GM19455 (cell line): ENCODE data around the gene PSMF1.
"Not testable (repeated sequence)": the region's sequence is repeated elsewhere in the genome, so short reads cannot be mapped to it uniquely, and the experiment has no call there.

Experiments used
- ATAC-seq: cut with Tn5 transposase; IDR thresholded peaks from one replicate; pipeline ENCODE4 v1.9.1; 2021; ENCODE audit not compliant: unreplicated experiment

Gene PSMF1

DNA sequence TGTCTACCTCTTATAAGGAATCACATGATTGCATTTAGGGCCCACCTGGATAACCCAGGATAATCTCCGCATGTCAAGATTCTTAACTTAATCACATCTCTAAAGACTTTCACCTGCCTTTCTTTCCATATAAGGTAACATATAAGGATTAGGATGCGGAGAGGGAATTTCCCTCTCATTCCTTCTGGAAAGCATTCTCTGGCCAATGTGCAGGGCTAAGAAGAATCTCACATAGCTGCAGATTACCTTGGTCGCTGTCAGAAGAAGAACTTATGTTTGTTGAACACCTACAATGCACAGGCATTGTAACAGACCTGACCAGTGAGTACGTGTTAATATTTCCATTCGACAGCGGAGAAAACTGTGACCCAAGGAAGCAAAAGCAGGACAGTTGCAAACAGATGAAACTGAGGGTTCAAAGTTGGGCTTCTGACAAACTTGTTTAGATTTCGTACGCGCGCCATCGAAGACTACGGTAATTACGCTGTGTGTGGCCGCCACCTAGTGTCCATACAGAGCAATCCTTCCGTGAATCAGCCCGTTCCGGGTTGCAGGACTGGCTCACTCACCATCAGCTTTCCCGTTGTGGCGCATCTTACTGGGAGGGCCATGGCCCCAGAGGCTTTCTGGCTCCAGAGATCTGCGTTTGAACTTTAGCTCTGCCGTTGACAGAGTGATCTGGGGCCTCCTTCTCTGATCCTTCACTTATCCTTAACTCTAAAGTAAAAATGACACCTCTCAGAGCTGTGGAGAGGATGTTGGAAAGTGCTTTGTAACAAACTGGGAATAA, 94.4 kb downstream of the PSMF1 start:
- ATAC-seq: no peak

DNA sequence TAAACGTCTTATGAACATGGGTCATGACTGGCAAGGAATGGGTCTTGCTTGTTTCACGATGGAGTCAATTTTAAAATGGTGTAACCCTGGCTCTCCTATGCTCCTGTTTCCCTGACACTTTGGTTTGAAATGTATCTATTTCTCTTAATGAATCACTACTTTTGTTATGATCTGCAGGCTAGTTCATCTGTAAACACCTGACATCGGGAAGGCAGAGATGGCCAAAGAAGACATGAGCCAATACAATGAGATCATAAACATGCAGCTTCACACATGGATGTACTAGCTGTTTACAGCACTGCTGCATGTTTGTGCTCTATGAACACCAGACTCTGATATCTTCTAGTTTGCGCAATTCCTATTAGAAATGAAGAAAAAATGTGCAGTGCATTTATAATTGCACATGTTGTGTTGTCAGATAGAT, 96.4 kb downstream of the PSMF1 start:
- no peak for ATAC-seq

DNA sequence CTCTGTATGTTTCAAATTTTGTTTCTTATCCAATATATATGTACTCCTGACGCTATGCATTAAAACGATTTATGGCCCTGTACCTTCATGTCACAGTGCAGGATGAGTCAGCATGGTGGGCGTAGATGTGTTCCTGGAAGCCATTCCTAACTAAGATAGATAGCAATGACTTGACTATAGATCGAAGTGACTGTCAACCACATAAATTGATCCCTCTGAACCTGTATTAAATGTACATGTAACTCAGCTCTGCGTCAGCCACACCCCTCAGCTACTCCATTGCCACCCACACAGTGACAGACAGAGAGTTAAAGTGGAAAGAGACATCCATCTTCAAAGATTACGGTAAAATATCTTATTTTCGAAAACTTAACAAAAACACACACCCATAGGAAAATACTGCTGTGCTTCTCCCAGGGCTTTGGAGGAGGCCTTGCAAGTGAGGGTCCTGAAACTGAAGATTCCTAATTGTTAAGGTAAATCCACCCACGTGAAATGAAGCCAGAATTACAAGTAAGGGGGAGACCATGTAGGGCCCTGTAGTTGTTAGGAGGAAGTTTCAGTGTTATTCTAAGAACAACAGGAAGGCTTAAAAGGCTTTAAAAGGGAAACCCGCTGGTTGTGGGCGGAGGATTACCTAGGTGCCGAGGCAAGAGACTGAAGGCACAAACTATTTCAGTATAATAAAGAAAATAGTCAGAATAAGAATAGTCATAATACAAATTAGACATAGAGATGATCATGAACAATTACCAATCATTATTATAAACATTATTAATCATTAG, 97.2 kb downstream of the PSMF1 start:
- no peak for ATAC-seq

DNA sequence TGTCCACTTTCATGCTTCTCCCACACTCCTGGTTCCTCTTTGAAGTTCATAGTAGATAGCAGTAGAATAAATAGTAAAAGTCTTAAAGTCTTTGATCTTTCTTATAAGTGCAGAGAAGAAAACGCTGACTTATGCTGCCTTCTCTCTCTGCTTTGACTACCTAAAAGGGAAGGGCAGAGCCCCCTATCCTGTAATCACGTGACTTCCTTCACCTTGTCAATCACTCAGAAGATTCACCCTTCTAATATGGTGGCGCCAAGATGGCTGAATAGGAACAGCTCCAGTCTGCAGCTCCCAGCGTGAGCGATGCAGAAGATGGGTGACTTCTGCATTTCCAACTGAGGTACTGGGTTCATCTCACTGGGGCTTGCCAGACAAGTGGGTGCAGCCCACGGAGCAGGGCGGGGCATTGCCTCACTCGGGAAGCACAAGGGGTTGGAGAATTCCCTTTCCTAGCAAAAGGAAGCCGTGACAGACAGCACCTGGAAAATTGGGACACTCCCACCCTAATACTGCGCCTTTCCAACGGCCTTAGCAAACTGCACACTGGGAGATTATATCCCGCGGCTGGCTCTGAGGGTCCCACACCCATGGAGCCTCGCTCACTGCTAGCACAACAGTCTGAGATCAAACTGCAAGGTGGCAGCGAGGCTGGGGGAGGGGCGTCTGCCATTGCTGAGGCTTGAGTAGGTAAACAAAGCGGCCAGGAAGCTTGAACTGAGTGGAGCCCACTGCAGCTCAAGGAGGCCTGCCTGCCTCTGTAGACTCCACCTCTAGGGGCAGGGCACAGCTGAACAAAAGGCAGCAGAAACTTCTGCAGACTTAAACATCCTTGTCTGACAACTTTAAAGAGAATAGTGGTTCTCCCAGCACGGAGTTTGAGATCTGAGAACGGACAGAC, 98.4 kb downstream of the PSMF1 start:
- not testable (repeated sequence) for ATAC-seq
